Measurements from ENCODE around the gene P2RX4. TPM values are rescaled to one million over a fixed set of nuclear protein-coding genes. Genes with fewer than 3 reads are reported as not detected.

P2RX4 gene
- polyA plus RNA-seq, 1 donor (not counting 4 experiments of a cell fraction or from before 2014, with no cell fraction given) = 5.1 TPM

- no peak overlapping the region for H3K27ac ChIP-seq (ENCODE audit: control insufficient read depth, insufficient read depth, low read length)
- no peak for FAIRE-seq
- no peaks in the 10 kb centered on the region for H3K9me3 ChIP-seq (ENCODE audit: control insufficient read depth, low read depth, low read length)
- no peaks in the 10 kb centered on the region for H3K27me3 ChIP-seq (ENCODE audit: control insufficient read depth, extremely low read depth, insufficient read depth, low read length)
- no peak overlapping the region for H2AFZ ChIP-seq (ENCODE audit: control insufficient read depth, low read length)
- H3K4me1 ChIP-seq (ENCODE audit: control insufficient read depth, extremely low read depth, insufficient read depth, low read length) = peaks cover 11% of the 10 kb centered on the region
- no peak for DNase-seq (ENCODE audit: low read depth, low spot score)
- H3K36me3 ChIP-seq (ENCODE audit: control insufficient read depth in 2 of 2, extremely low read depth in 1 of 2, insufficient read depth in 2 of 2, low read length in 2 of 2) = no peaks in the 10 kb centered on the region
- no peak overlapping the region for H3K4me2 ChIP-seq (ENCODE audit: control insufficient read depth, extremely low read depth, insufficient read depth, low read depth, low read length)
- no peaks in the 10 kb centered on the region for H3K79me2 ChIP-seq (ENCODE audit: control insufficient read depth, insufficient read depth, low read length)
- H3K4me3 ChIP-seq (ENCODE audit: control insufficient read depth in 2 of 3, extremely low read depth in 1 of 3, insufficient read depth in 2 of 3, low read depth in 1 of 3, low read length in 3 of 3) = no peak overlapping the region
- H3K9me1 ChIP-seq (ENCODE audit: control insufficient read depth, extremely low read depth, insufficient read depth, low read length) = no peaks in the 10 kb centered on the region
- no peaks in the 10 kb centered on the region for H4K20me1 ChIP-seq (ENCODE audit: control insufficient read depth, extremely low read depth, insufficient read depth, low read length)
- dilution Hi-C loops (cut with MboI; ENCODE audit: extremely low pct_ligation_motif_present, low sequenced_read_pairs) = no loop called here
- H3K9ac ChIP-seq (ENCODE audit: control insufficient read depth, extremely low read depth, insufficient read depth, low read length) = no peak overlapping the region
- TF ChIP-seq EZH2 (IDR thresholded peaks at IDR 0.05; ENCODE audit: low read length) = no peak
- TF ChIP-seq, protein P1, sequence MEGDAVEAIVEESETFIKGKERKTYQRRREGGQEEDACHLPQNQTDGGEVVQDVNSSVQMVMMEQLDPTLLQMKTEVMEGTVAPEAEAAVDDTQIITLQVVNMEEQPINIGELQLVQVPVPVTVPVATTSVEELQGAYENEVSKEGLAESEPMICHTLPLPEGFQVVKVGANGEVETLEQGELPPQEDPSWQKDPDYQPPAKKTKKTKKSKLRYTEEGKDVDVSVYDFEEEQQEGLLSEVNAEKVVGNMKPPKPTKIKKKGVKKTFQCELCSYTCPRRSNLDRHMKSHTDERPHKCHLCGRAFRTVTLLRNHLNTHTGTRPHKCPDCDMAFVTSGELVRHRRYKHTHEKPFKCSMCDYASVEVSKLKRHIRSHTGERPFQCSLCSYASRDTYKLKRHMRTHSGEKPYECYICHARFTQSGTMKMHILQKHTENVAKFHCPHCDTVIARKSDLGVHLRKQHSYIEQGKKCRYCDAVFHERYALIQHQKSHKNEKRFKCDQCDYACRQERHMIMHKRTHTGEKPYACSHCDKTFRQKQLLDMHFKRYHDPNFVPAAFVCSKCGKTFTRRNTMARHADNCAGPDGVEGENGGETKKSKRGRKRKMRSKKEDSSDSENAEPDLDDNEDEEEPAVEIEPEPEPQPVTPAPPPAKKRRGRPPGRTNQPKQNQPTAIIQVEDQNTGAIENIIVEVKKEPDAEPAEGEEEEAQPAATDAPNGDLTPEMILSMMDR (optimal IDR thresholded peaks at IDR 0.05 in 1 of 3, IDR thresholded peaks at IDR 0.05 in 1 of 3, conservative IDR thresholded peaks at IDR 0.05 in 1 of 3; ENCODE audit: extremely low read depth in 1 of 3, insufficient read depth in 2 of 3, low read length in 3 of 3) = no peak
These were observed 28.7 kb upstream of the P2RX4 start for GRCh38 chr12:121181181-121181580.

DNA sequence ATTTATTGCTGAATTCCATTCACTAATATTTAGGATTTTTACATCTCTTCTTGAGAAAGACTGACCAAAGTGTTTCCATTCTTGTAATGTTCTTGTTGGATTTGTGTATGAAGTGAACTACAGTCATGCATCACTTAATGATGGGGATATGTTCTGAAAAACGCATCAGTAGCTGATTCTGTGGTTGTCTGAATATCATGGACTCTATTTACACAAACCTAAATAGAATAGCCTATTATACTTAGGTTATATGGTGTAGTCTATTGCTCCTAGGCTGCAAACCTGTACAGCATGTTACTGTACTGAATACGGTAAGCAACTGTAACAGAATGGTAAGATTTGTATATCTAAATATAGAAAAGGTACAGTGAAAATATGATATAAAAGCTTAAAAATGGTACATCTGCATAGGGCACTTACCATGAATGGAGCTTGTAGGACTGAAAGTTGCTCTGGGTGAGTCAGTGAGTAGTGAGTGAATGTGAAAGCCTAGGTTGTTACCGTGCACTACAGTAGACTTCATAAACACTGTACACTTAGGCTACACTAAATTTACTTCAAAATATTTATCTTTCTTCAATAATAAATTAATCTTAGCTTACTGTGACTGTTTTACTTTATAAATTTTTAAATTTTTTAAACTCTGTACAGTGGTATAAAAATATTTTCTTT, 27.6 kb upstream of the P2RX4 start:
- Histone ChIP-seq H2AFZ (ENCODE audit: control insufficient read depth, low read length) (no peak overlapping the region), H3K9me3 (ENCODE audit: control insufficient read depth, low read depth, low read length) (no peaks in the 10 kb centered on the region), H3K4me2 (ENCODE audit: control insufficient read depth, extremely low read depth, insufficient read depth, low read depth, low read length) (no peak overlapping the region), H3K27ac (ENCODE audit: control insufficient read depth, insufficient read depth, low read length) (no peak overlapping the region), H3K79me2 (ENCODE audit: control insufficient read depth, insufficient read depth, low read length) (no peaks in the 10 kb centered on the region), H3K27me3 (ENCODE audit: control insufficient read depth, extremely low read depth, insufficient read depth, low read length) (no peaks in the 10 kb centered on the region), H3K9ac (ENCODE audit: control insufficient read depth, extremely low read depth, insufficient read depth, low read length) (no peak overlapping the region), H3K36me3 (ENCODE audit: control insufficient read depth in 2 of 2, extremely low read depth in 1 of 2, insufficient read depth in 2 of 2, low read length in 2 of 2) (no peaks in the 10 kb centered on the region), H4K20me1 (ENCODE audit: control insufficient read depth, extremely low read depth, insufficient read depth, low read length) (no peaks in the 10 kb centered on the region), H3K4me1 (ENCODE audit: control insufficient read depth, extremely low read depth, insufficient read depth, low read length) (peaks cover 11% of the 10 kb centered on the region), H3K4me3 (ENCODE audit: control insufficient read depth in 2 of 3, extremely low read depth in 1 of 3, insufficient read depth in 2 of 3, low read depth in 1 of 3, low read length in 3 of 3) (no peak overlapping the region), H3K9me1 (ENCODE audit: control insufficient read depth, extremely low read depth, insufficient read depth, low read length) (no peaks in the 10 kb centered on the region)
- DNase-seq (ENCODE audit: low read depth, low spot score) = no peak
- no peak for FAIRE-seq
- TF ChIP-seq, protein P1 (optimal IDR thresholded peaks at IDR 0.05 in 1 of 3, IDR thresholded peaks at IDR 0.05 in 1 of 3, conservative IDR thresholded peaks at IDR 0.05 in 1 of 3; ENCODE audit: extremely low read depth in 1 of 3, insufficient read depth in 2 of 3, low read length in 3 of 3) = no peak
- no peak for TF ChIP-seq EZH2 (IDR thresholded peaks at IDR 0.05; ENCODE audit: low read length)
- dilution Hi-C loops (cut with MboI; ENCODE audit: extremely low pct_ligation_motif_present, low sequenced_read_pairs) = no loop called here

Data from keratinocyte (primary cell).